ENCODE data around the gene ZXDC.

ZXDC gene

GRCh38 chr3:126446301-126446700 lies 29.4 kb downstream of the ZXDC start:
- DNase-seq (no peak), ATAC-seq (replicated peaks) (no peak)
- peaks cover 38% of the 10 kb centered on the region for H3K36me3 Mint-ChIP-seq (ENCODE audit: insufficient read depth)
- no peaks in the 10 kb centered on the region for H3K27me3 Mint-ChIP-seq
- peak overlapping the region in 1 of 2 donors; percentile 1 for H3K27ac Mint-ChIP-seq
- no peak overlapping the region for H3K4me3 Mint-ChIP-seq
- H3K9me3 Mint-ChIP-seq = no peaks in the 10 kb centered on the region
- H3K4me1 Mint-ChIP-seq (ENCODE audit: low read depth in 2 of 2) = peaks cover 7 to 8% of the 10 kb centered on the region in 2 donors

GRCh38 chr3:126445506-126445905 lies 30.2 kb downstream of the ZXDC start:
- no peak for DNase-seq
- ATAC-seq (replicated peaks) = no peak
- Mint-ChIP-seq H3K4me3 (no peak overlapping the region), H3K27ac (peak overlapping the region in 1 of 2 donors; percentile 1), H3K4me1 (ENCODE audit: low read depth in 2 of 2) (peaks cover 3 to 5% of the 10 kb centered on the region in 2 donors), H3K27me3 (no peaks in the 10 kb centered on the region), H3K36me3 (ENCODE audit: insufficient read depth) (peaks cover 32% of the 10 kb centered on the region), H3K9me3 (no peaks in the 10 kb centered on the region)

GRCh38 chr3:126442856-126443242 lies 32.8 kb downstream of the ZXDC start:
- no peak for DNase-seq
- H3K4me1 Mint-ChIP-seq (ENCODE audit: low read depth in 2 of 2) = peaks cover 2 to 4% of the 10 kb centered on the region in 2 donors
- H3K27me3 Mint-ChIP-seq = no peaks in the 10 kb centered on the region
- H3K36me3 Mint-ChIP-seq (ENCODE audit: insufficient read depth) = peaks cover 29% of the 10 kb centered on the region
- ATAC-seq (replicated peaks) = no peak
- H3K4me3 Mint-ChIP-seq = no peak overlapping the region
- H3K9me3 Mint-ChIP-seq = no peaks in the 10 kb centered on the region
- H3K27ac Mint-ChIP-seq = no peak overlapping the region

DNA sequence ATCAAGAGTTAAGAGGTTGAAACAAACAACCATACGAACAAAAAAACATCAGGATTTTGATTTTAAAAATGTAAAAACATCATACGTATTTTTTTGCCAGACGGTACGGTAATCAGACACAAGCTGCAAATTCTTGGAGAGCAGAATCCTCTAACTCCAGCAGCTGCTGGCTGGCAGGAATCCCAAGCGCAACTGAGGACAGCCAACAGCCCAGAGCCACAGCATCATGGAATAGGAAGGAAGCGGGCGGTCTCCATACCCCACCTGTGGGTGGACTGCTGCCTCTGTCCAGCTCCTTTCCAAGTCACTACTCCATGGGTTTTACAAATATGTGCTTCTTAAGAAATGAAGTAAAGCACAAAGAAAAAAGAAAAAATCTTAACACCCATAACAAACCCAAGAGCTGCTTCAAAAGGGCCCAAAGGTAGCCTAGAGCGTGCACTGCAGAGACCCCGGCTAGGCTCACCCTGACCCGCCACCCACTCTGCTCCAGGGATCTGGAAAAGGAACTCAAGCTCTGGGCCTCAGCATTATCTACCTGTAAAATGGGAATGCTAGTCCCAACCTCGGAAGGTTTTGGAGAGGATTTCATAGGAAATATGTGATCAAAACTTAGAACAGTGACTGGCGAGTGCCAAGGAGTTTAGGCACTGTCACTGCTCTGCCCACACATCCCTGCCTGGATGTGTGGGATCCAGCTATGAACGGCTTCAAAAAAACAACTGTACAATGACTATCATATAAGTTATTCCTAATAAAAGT lies 33.4 kb downstream of the ZXDC start:
- H3K27me3 Mint-ChIP-seq = no peaks in the 10 kb centered on the region
- ATAC-seq (replicated peaks) (no peak), DNase-seq (no peak)
- H3K4me3 Mint-ChIP-seq = no peak overlapping the region
- peaks cover 31% of the 10 kb centered on the region for H3K36me3 Mint-ChIP-seq (ENCODE audit: insufficient read depth)
- no peak overlapping the region for H3K27ac Mint-ChIP-seq
- peaks cover 0 to 2% of the 10 kb centered on the region in 2 donors for H3K4me1 Mint-ChIP-seq (ENCODE audit: low read depth in 2 of 2)
- no peaks in the 10 kb centered on the region for H3K9me3 Mint-ChIP-seq

GRCh38 chr3:126441256-126441880 lies 34.3 kb downstream of the ZXDC start:
- Mint-ChIP-seq H3K27ac (no peak overlapping the region), H3K4me1 (ENCODE audit: low read depth in 2 of 2) (peaks cover 0 to 2% of the 10 kb centered on the region in 2 donors), H3K36me3 (ENCODE audit: insufficient read depth) (peaks cover 34% of the 10 kb centered on the region), H3K9me3 (no peaks in the 10 kb centered on the region), H3K4me3 (no peak overlapping the region), H3K27me3 (no peaks in the 10 kb centered on the region)
- ATAC-seq (replicated peaks) = no peak
- no peak for DNase-seq

- Mint-ChIP-seq H3K36me3 (ENCODE audit: insufficient read depth) (peaks cover 34% of the 10 kb centered on the region), H3K9me3 (no peaks in the 10 kb centered on the region), H3K4me3 (no peak overlapping the region), H3K4me1 (ENCODE audit: low read depth in 2 of 2) (peaks cover 0 to 2% of the 10 kb centered on the region in 2 donors), H3K27ac (no peak overlapping the region), H3K27me3 (no peaks in the 10 kb centered on the region)
- DNase-seq = no peak
- no peak for ATAC-seq (replicated peaks)
Measured at GRCh38 chr3:126440709-126440995, 35.0 kb downstream of the ZXDC start.

- Mint-ChIP-seq H3K4me3 (no peak overlapping the region), H3K36me3 (ENCODE audit: insufficient read depth) (peaks cover 34% of the 10 kb centered on the region), H3K9me3 (no peaks in the 10 kb centered on the region), H3K27me3 (no peaks in the 10 kb centered on the region), H3K4me1 (ENCODE audit: low read depth in 2 of 2) (peaks cover 0 to 2% of the 10 kb centered on the region in 2 donors), H3K27ac (no peak overlapping the region)
- ATAC-seq (replicated peaks) = no peak
- DNase-seq = no peak
Measured at GRCh38 chr3:126439968-126440708, 35.6 kb downstream of the ZXDC start.

DNA sequence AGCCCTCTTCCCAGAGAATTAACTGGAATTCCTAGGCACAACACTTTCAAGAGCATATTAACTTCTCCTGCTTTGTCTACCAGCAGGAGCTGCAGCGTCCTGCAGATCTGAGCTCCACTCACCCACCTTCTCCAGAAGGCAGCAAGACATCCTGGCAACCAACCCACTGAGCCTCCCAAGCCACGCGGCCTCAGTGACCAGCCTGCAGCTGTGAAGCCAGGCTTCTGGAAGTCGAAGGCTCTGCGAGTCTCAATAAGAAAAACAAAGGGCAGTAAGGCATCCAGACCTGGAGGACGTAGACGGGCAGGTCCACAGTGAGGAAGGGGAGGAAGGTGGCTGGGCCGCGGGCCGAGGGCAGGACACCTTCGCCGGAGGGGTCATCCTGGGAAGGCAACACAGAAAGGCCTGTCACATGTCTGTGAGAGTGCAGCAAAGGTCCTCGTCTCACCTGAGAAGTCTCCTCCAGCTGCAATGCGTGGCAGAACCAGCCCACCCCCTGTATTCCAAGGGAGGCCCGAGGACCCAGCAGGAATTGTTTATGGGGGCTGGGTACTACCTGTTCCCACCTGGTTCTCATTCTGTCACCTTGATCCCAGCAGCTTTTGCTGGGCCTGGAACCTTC lies 36.2 kb downstream of the ZXDC start:
- Mint-ChIP-seq H3K4me1 (ENCODE audit: low read depth in 2 of 2) (peaks cover 0 to 2% of the 10 kb centered on the region in 2 donors), H3K36me3 (ENCODE audit: insufficient read depth) (peaks cover 34% of the 10 kb centered on the region), H3K27me3 (no peaks in the 10 kb centered on the region), H3K9me3 (no peaks in the 10 kb centered on the region), H3K4me3 (no peak overlapping the region), H3K27ac (no peak overlapping the region)
- ATAC-seq (replicated peaks) = no peak
- DNase-seq = no peak

DNA sequence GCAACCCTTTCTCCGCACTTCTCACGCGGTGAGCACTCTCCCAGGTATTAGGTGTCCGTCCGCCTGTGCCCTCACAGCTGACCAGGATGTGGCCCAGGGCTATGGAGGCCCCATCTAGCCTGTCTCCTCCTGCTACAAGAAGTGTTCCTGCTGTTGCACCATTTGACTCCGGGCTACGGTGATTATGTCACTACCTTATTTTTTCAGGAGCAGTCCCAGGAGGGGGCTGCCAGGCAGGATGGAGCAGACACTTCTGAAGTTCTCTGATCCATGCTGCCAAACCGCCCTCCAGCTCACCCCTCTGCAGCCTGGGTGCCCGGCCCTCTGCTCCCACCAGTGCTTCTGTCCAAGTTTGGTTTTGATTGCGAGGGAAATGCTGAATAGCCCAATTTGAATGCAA lies 36.9 kb downstream of the ZXDC start:
- no peak overlapping the region for H3K4me3 Mint-ChIP-seq
- peaks cover 30% of the 10 kb centered on the region for H3K36me3 Mint-ChIP-seq (ENCODE audit: insufficient read depth)
- no peaks in the 10 kb centered on the region for H3K9me3 Mint-ChIP-seq
- no peaks in the 10 kb centered on the region for H3K27me3 Mint-ChIP-seq
- no peak for ATAC-seq (replicated peaks)
- DNase-seq = no peak
- no peak overlapping the region for H3K27ac Mint-ChIP-seq
- H3K4me1 Mint-ChIP-seq (ENCODE audit: low read depth in 2 of 2) = peaks cover 0 to 2% of the 10 kb centered on the region in 2 donors

GRCh38 chr3:126438186-126438585 lies 37.5 kb downstream of the ZXDC start:
- DNase-seq (no peak), ATAC-seq (replicated peaks) (no peak)
- Mint-ChIP-seq H3K9me3 (no peaks in the 10 kb centered on the region), H3K27me3 (no peaks in the 10 kb centered on the region), H3K4me1 (ENCODE audit: low read depth in 2 of 2) (peaks cover 0 to 2% of the 10 kb centered on the region in 2 donors), H3K4me3 (no peak overlapping the region), H3K36me3 (ENCODE audit: insufficient read depth) (peaks cover 30% of the 10 kb centered on the region), H3K27ac (no peak overlapping the region)

DNA sequence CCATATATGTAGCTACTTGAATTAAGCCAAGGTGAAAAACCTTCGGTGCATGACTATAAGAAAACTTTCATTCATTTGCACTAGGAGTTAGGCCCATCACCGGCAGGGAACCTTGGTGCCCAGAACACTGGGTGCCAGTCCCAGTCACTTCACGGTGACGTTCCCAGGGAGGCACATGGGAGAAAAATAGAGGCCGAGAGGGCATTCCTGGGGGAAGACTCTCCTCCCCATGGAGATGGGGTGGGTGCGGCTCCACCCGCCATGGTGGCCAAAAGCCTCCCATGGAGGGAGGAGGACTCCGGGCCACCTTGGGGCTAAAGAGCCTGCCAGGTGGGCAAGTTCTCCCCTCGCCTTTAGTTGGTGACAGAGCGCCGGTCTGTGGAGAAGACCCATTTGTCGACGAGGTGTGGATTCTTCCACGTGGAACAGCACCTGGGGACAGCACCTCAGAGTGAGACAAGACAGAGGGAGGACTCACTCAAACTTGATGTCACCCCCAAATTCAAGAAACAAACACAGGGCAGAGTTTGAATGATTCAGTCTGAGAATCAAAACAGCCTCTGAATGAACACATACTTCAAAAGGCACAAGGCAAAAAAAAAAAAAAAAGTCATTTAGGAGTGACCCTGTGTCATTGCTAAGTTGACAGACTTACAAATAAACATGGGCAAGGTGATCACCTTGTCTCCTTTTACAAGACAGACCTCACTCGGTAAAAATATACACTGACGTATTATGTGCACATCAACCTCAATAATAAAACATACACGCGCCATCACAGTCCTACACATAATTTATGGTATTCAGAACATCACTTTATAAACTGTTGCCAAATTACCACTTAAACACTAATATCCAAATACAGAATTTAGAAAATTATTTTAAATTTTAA lies 38.6 kb downstream of the ZXDC start:
- H3K36me3 Mint-ChIP-seq (ENCODE audit: insufficient read depth) = peaks cover 29% of the 10 kb centered on the region
- no peaks in the 10 kb centered on the region for H3K4me1 Mint-ChIP-seq (ENCODE audit: low read depth in 2 of 2)
- no peaks in the 10 kb centered on the region for H3K27me3 Mint-ChIP-seq
- ATAC-seq (replicated peaks) (no peak), DNase-seq (no peak)
- H3K27ac Mint-ChIP-seq = peak overlapping the region in 1 of 2 donors; percentile 32
- no peaks in the 10 kb centered on the region for H3K9me3 Mint-ChIP-seq
- no peak overlapping the region for H3K4me3 Mint-ChIP-seq

DNA sequence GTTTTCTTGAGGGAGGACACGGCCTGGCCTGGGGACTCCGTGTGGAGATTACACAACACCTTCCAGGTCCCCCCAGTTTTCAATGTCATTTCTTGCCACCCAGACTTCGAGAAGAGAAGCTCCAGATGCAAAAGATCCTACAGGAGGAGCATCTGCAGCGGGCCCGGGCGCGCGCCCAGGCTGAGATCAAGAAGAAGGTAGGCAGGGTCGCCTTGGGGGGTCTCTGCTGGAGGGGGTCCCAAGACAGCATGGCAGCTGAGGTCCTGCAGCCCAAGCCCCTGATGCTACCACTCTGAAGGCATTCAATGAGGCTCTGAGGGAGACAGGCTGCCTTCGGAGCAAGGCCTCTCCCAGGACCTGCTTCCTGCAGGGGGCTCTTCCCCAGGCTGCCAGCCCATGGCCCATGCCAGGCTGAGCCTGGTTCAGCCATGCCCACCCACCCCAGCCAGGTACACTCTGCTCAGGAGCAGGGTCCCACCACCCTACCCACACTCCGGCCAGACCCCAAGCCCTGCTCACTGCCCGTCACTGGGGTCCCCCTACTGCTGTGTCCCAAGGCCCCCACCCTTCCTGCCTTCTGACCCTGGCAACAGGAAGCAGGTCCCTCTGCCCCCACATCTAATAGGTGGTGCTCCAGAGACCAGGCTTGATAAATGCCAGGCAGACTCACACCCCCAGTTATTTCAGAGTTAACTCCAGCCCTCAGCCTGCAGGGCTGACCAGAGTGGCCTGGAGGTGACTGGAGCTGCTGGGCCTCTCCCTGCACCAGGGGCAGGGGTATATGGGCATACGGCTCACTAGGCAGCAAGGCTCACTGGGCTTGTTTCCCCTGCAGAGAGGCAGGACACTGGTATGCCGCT lies 40.0 kb downstream of the ZXDC start:
- ATAC-seq (replicated peaks) (no peak), DNase-seq (no peak)
- H3K36me3 Mint-ChIP-seq (ENCODE audit: insufficient read depth) = peaks cover 24% of the 10 kb centered on the region
- H3K9me3 Mint-ChIP-seq = no peaks in the 10 kb centered on the region
- H3K27me3 Mint-ChIP-seq = no peaks in the 10 kb centered on the region
- no peak overlapping the region for H3K27ac Mint-ChIP-seq
- no peak overlapping the region for H3K4me3 Mint-ChIP-seq
- no peaks in the 10 kb centered on the region for H3K4me1 Mint-ChIP-seq (ENCODE audit: low read depth in 2 of 2)

All from effector memory CD8-positive, alpha-beta T cell (primary cell).